Activated T-helper 1 cell treated with Interleukin-2 at 50 U/mL for 16 hours (primary cell): Measurements from ENCODE around the gene INAVA.
A peak's percentile ranks its signal among the peaks of the same experiment; 100 is the strongest.

Source experiments
- DNase-seq: peaks from one replicate; pipeline ENCODE4 v3.0.0-alpha.2; 2020; ENCODE audit warnings: low read depth

The INAVA gene

DNA sequence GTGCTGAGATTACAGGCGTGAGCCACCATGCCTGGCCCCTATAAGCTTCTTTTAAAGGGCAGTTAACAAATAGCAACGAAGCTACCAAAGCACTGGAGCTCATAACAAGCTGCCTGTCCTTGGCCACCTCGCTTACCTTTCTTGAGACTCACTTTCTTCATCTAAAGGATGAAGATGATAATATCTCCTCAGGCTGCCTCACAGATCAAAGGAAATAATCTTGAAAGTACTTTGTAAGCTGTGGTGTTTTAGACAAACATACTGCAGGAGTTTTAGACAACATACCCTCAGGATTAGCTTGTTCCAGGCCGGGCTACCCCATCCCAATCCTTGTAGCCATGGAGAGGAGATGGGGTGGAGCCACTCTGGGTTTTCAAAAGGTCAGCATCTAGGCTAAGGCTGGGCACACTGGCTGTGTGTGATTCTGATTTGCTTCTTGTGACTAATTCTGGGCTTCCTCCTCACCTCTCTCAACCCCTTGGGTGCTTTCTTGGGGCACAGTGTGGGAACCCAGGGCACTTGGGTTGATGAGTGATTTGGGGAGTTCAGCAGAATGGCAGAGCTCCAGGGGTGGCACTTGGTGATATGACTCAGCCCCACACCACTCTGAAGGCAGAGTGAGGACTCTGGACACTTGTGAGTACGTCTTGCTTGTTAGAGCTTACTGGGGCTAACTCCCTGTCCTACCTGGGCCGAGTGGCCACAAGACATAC lies 16.7 kb upstream of the INAVA start:
- no peak for DNase-seq

- no peak for DNase-seq
These were observed 14.5 kb upstream of the INAVA start for GRCh38 chr1:200880212-200880611.

DNA sequence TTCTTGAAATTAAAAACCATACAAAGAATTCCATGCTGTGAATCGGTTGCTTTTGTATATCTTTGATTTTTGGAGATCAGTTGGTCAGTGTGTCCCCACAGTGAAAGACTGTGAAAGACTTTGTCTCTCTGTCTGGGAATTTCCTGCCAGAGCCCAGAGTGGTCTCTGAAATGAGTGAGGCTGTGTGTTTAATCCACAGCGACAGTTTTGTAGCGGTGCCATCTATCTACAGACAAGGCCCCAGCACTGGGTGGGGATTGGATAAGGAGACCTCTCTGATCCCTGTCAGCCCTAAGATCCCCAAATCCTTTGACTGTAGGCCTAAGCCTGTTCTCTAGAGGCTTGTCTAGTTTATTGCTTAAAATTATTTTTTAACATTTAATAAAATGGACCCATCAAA lies 11.6 kb upstream of the INAVA start:
- no peak for DNase-seq

DNA sequence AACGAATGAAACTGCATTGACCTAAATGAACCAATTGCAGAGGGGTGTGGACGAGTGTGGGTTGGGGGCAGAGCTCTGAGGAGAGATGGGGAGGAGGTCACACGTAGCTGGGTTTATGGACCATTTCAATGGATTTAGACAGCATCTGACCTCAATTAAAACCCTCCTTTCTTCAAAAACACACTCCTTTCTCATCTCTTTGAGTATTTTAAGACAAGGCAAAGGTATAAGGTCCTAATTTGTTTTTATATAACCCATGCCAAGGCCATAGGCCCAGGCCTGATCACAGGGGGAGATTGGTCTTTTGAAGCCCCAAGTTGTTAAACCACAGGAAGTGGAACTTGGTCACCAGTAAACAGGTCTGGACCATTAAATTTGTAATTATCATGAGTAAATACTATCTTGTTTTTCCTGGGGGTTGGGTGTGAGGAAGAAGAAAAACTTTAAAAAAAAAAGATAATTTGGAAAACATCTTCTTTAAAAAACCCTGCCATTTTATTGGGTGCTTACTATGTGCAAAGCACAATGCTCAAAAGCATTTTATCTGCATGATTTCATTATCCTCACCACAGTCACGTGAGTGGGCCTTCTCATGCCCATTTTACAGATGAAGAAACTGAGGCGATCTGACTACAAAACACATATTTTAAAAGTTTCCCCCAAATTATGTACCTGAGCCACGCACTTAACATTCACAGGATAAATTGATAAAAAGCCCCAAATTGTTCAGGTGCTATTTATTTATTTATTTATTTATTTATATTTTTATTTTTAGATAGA lies 8.9 kb upstream of the INAVA start:
- DNase-seq = no peak

DNA sequence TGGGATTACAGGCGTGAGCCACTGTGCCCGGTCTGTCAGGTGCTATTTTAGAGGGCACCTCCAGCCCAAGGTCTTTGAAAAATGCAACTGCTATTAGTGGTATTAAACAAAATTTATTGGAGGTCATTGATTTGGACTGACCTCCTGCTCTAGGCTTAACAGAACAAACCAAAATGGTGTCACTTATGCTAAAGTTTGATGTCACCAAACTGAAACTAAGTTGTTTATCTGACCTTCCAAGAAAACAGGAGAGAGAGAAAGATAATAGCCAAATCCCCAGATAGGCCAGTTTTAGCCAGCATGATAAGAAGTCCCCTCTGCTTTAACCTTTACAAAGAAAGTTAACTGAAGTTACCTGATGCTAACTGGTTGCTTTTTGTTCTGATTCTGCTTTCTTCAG lies 8.1 kb upstream of the INAVA start:
- DNase-seq = no peak

- DNase-seq = no peak
These were observed 7.7 kb upstream of the INAVA start for GRCh38 chr1:200887036-200887435.

GRCh38 chr1:200887772-200888348 lies 6.8 kb upstream of the INAVA start:
- DNase-seq = no peak

GRCh38 chr1:200888349-200888838 lies 6.3 kb upstream of the INAVA start:
- peak; percentile 40 for DNase-seq

DNA sequence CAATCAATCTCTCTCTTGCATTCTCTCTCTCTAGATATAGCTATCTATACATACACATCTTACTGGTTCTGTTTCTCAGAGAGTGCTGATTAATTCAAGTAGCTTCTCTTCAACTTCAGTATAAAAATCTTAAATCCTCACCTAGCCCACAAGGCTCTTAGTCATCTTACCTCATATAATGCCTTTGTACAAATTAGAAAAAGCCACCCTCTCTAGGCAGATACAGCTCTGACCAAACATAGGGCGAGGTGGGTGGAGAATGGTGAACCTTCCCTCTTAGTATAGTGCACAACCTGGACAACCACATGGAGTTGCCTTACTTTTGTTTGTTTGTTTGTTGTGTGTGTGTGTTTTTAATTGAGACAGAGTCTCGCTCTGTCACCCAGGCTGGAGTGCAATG lies 5.1 kb upstream of the INAVA start:
- DNase-seq = no peak

- no peak for DNase-seq
These were observed 4.7 kb upstream of the INAVA start for GRCh38 chr1:200890027-200890426.

- DNase-seq = no peak
These were observed 3.6 kb upstream of the INAVA start for GRCh38 chr1:200890818-200891773.

DNA sequence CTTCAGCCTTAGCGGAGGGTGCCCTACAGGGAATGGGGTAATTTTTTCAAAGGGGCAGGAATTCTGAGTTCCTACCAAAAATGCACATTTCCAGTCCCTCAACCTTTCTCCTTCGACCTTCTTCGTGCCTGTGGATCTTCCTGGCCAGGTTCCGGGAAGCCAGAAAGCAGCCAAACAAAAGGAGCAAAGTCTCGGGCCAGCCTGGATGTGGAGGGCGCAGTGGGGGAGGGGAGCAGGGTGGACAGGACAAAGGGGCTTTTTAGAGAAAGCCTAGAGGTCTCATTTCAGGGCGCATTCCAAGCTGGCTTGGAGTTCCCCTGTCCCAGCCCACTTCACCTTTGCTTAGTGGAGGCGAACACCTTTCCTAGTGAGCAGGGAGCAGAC lies 2.9 kb upstream of the INAVA start:
- DNase-seq = no peak

DNA sequence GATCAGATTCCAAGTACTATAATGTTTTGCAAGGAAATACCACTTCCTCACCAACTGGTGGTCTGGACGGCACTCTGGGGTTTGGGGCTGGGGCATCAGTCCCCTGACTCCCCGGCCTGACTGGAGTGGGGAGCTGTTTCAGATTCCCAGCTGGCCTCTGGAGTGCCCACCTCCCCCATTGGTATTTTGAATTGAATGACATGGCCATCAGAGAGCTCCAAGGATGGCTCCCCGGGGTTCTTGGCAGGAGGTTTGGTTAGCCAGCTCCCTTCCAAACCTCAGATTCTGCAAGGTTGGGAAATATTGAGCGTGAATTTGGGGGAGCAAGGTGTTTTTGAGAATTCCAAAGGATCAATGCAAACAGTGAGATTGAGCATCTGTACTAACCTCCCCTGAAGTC lies 2.2 kb upstream of the INAVA start:
- DNase-seq = no peak

GRCh38 chr1:200892958-200893357 lies 1.7 kb upstream of the INAVA start:
- no peak for DNase-seq

DNA sequence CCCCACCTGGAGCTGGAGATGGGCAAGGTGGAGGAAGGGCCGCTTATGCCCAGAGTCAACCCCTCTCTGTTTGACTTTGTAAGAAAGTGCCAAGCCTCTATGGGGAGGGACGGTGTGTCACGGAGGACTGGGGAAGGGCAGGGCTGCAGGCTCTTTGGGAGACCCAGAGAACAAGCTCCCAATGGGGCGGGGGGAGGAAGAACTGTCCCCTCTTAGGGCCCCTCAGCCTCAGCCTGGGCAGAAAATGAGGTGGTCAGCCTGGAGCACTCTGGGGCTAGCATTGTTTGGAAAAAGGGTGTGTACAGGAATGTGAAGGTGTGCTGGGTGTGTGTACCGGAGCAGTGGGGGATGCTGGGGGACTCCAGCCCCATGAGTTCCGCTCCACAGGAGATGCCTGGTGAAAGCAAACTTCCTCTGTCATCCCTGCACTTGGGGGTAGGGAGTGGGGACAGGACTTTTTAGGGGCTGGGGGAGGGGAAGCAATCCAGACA lies 1.2 kb upstream of the INAVA start:
- DNase-seq = no peak

GRCh38 chr1:200895443-200895789 lies 716 bp downstream of the INAVA start:
- no peak for DNase-seq

DNA sequence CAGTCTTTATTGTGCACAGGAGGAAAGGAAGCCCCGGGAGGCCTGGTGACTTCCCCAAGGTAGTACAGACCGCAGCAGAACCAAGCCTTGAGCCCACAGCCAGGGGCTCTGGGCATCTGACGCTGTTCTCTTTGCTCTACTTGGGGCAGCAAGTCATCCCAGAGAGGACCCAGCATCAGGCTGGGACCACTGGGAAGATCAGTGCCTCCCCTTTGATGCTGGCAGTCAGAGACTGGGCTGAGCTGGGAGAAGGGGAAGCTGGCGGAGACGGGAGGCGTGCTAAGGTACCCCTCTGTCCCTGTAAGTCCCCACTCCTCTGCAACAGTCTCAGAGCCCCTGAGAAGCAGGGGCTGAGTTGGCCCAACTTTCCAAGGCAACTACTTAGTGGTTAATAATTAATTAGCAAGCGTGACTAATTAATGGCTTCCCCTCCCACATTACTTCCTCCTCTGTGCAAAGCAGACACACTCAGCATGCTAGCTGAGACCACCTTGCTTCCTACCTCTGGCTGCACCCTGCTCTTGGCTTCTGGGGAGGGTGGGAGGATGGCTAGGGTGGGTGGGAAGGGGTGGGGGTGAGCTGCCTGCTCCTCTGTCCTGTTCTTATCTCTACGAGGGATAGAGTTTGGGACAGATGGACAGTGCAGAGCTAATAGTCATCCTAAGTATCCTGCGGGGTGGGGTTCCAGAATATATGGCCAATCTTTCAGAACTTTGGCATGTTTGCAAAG lies 1.3 kb downstream of the INAVA start:
- DNase-seq = no peak

DNA sequence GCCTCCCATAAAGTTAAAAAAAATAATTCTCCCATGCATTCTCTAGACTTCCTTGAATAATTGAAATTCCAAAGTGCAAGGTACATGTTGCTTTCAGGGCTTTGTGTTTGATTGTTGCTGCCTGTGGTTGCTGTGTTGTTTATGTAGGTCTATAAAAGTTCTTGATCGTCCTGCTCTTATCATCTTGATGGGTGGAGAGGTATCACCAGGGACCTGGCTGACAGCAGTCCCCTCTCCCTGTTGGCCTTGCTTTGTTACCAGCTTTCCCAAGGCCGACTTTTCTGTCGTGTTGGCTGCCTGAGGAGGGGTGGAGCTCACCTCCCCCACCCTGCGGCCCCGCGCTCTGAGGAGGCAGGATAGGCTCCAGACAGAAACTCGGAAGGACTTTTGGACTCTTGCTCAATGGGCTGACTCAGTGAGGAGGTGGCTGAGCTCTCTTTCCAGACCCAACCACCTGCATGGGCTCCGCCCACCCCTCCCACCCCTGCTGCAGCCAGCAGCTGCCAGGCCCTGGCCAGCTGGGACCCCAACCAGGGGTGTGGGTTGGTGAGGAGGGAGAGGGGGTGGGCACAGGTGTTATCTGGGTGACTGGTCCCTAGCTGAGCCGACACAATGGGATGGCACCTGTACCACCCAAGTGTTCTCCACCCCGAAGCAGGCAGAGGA lies 2.0 kb downstream of the INAVA start:
- DNase-seq = no peak

DNA sequence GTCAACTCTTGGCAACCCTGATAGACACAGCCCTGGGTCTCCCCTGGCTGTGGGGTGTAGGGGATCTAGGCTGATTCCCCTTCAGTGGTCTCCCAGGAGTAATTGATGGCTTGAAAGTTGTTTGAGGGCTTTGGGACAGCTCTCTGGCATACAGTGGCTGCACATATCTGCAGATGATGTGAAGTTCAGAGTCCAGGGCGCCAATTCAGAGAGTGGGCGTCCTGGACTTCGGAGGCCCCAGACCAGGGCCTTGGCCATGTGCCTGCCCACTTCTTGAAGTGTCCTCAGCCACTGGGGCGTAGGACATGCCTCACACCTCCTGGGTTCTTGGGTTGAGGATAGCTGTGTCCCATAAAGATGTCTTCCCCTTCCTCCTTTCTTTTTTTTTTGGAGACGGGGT lies 2.6 kb downstream of the INAVA start:
- no peak for DNase-seq

DNA sequence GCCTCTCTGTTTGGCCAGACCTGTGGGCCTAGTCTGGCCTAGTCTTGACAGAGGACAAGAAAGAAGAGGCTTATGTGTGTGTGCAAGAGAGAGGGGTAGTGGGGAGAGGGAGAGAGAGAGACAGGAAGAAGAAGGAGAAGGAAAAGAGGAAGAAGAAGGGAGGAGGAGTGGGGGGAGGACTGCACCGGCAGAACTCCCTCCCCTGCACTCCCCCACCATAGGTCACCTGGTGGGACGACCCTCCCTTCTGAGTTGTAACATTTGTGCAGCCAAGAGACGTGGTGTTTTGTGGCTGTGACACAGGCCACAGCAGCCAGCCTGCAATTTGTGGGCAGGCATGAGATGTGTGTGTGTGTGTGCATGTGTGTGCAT lies 4.3 kb downstream of the INAVA start:
- DNase-seq = no peak

DNA sequence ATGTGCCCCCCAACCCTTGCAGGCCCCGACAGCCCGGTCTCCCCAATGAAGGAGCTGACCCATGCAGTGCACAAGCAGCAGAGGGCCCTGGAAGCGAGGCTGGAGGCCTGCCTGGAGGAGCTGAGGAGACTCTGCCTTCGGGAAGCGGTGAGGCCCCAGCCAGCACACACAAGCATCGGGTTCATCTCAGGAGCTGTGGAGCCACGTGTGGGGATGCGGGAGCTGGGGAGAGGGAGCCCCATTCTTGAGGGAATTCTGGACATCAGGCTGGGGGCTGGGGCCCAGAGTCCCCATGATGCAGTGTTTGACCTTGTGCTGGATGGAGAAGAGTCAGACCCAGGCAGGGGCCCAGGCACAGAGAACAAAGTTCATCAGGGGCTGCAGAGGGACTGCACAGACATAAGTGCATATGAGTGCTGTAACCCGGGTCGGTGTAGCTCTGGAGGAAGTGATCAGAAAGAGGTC lies 4.8 kb downstream of the INAVA start:
- no peak for DNase-seq
